CD8-positive, alpha-beta memory T cell (primary cell): ENCODE results near the gene SERPINH1. TPM values are rescaled to one million over a fixed set of nuclear protein-coding genes. Genes with fewer than 3 reads are reported as not detected.

Source experiments
- CTCF ChIA-PET: fragments of 350-600 bp; sonication (Branson Sonifier 250); formaldehyde crosslinking; loops from one replicate; lab custom pipeline; 2021; ENCODE audit warnings: antibody characterized with exemption; lab: Charles Lee
- POLR2A ChIA-PET: fragments of 350-600 bp; sonication (Branson Sonifier 250); formaldehyde crosslinking; loops from one replicate; lab custom pipeline; 2021; ENCODE audit warnings: antibody characterized with exemption; lab: Charles Lee
- DNase-seq, 5 donors: peaks; one replicate each; pipeline versions ENCODE4 v3.0.0 to v3.0.0-alpha.2; 2020 to 2022; ENCODE audit warnings: mixed read lengths in 1 of 5
- H3K27ac ChIP-seq: one replicate; pipeline ENCODE4 v1.7.0; 2013; ENCODE audit warnings: low read depth, mild to moderate bottlenecking, low read length, moderate library complexity
- H3K27me3 ChIP-seq: 2 replicates; pipeline ENCODE4 v1.7.0; 2013; ENCODE audit warnings: low read length, mild to moderate bottlenecking; ENCODE audit not compliant: insufficient read depth, poor library complexity, severe bottlenecking
- H3K36me3 ChIP-seq: 2 replicates; pipeline ENCODE4 v1.7.0; 2013; ENCODE audit warnings: mild to moderate bottlenecking, low read length, moderate library complexity; ENCODE audit not compliant: insufficient read depth
- H3K4me1 ChIP-seq: 2 replicates; pipeline ENCODE4 v1.7.0; 2013; ENCODE audit warnings: mild to moderate bottlenecking, low read length, moderate library complexity; ENCODE audit not compliant: insufficient read depth
- H3K4me3 ChIP-seq: 2 replicates; pipeline ENCODE4 v1.7.0; 2013; ENCODE audit warnings: mild to moderate bottlenecking, low read length
- H3K9me3 ChIP-seq: 2 replicates; pipeline ENCODE4 v1.7.0; 2013; ENCODE audit warnings: mild to moderate bottlenecking, low read length
- H3K27ac Mint-ChIP-seq, 8 donors: one replicate each; pipeline ENCODE4 v1.8.0; 2020 to 2021; ENCODE audit warnings: mixed read lengths in 8 of 8, mild to moderate bottlenecking in 6 of 8, inconsistent platforms in 3 of 8, moderate library complexity in 3 of 8
- H3K27me3 Mint-ChIP-seq, 2 donors: one replicate each; pipeline ENCODE4 v1.8.0; 2020 to 2021; ENCODE audit warnings: mixed read lengths in 2 of 2, mild to moderate bottlenecking in 1 of 2, moderate library complexity in 1 of 2
- H3K36me3 Mint-ChIP-seq, 3 donors: one replicate each; pipeline ENCODE4 v1.8.0; 2020 to 2021; ENCODE audit warnings: mixed read lengths in 3 of 3, inconsistent platforms in 1 of 3, mild to moderate bottlenecking in 1 of 3
- H3K4me1 Mint-ChIP-seq, 3 donors: one replicate each; pipeline ENCODE4 v1.8.0; 2020 to 2021; ENCODE audit warnings: mixed read lengths in 3 of 3, inconsistent platforms in 1 of 3, mild to moderate bottlenecking in 1 of 3
- H3K4me3 Mint-ChIP-seq, 7 donors: one replicate each; pipeline ENCODE4 v1.8.0; 2020 to 2021; ENCODE audit warnings: mixed read lengths in 7 of 7, mild to moderate bottlenecking in 6 of 7, moderate library complexity in 4 of 7, inconsistent platforms in 2 of 7
- H3K9me3 Mint-ChIP-seq, 5 donors: one replicate each; pipeline ENCODE4 v1.8.0; 2020 to 2022; ENCODE audit warnings: mixed read lengths in 5 of 5, mild to moderate bottlenecking in 3 of 5, moderate library complexity in 2 of 5, inconsistent platforms in 1 of 5
- polyA plus RNA-seq: library from polyadenylated mRNA; unstranded; fragments of 300-500 nt; fragmentation: Illumina TruSeq; gene quantifications from one replicate; pipeline ENCODE4 v1.2.3, GENCODE V29; 2021
- total RNA-seq, 2 experiments: library from RNA; stranded (reverse); gene quantifications; one replicate each; pipeline ENCODE4 v1.2.3, GENCODE V29; 2021

SERPINH1 gene
- total and polyA plus RNA-seq, 3 experiments from 2014 or later, result 8.4 to 21.1 (median 20.7) TPM

DNA sequence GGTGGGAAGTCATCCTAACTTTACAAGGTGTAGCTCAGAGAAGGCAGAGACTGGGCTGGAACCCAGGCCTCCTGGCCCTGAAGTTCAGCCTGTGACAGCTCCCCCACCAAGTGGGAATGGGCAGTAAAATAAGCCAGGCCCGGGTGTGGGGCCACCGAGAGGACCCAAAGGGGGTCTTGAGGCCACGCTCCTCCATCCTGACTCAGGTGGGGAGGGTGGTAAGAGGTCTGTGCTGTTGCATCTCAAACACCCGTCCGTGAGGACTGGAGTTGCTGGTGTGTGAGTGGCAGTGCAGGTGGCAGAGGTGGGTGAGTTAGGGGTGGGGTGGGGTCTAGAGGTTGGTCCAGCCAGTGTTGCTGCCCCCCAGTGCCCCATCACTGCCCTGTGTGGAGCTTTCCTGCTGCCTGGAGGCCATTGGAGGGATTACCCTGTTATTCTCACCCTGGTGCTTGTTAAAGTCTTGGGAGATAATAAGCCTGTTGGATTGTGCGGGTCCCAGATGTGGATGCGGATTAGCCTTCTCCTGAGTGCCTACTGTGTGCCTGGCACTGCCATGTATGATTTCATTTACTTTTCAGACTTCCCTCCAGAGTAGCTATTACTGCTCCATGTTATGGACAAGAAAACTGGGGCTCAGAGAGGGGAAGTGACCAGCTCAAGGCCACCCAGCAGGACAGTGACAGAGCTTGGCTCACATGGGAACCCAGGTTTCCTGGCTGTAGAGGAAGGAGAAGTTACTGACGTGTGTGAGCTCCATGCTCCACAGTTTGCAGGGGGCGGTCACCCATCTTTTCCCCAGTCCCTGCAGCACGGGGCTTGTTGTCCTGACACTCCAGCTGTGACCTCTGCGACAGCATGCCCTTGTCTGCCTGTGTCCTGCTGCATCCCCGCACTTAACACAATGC is 12.9 kb downstream of the SERPINH1 start:
- H3K4me1 ChIP-seq, result no peaks in the 10 kb centered on the region
- H3K4me3 ChIP-seq, result no peak overlapping the region
- peaks cover 4% of the 10 kb centered on the region for H3K36me3 ChIP-seq
- DNase-seq, result no peak
- ChIA-PET POLR2A (interaction anchor here (1.0 kb wide), 1 partner anchor 189 kb away, joined by 3 read pairs; no protein-coding TSS in a partner anchor), CTCF (interaction anchor here (1.0 to 5.4 kb wide), 6 partner anchors 9 to 130 kb away, joined by 3 to 44 read pairs (median 3); no protein-coding TSS in a partner anchor)
- no peak overlapping the region for H3K27ac ChIP-seq
- H3K9me3 ChIP-seq, result no peaks in the 10 kb centered on the region
- H3K27ac Mint-ChIP-seq, result no peak overlapping the region
- peaks cover 0 to 4% of the 10 kb centered on the region in 2 donors for H3K27me3 Mint-ChIP-seq
- H3K4me3 Mint-ChIP-seq, result no peak overlapping the region
- H3K36me3 Mint-ChIP-seq, result peaks cover 0 to 40% (median 6%) of the 10 kb centered on the region in 3 donors
- H3K9me3 Mint-ChIP-seq, result no peaks in the 10 kb centered on the region
- peaks cover 0 to 4% (median 3%) of the 10 kb centered on the region in 3 donors for H3K4me1 Mint-ChIP-seq
- no peaks in the 10 kb centered on the region for H3K27me3 ChIP-seq

DNA sequence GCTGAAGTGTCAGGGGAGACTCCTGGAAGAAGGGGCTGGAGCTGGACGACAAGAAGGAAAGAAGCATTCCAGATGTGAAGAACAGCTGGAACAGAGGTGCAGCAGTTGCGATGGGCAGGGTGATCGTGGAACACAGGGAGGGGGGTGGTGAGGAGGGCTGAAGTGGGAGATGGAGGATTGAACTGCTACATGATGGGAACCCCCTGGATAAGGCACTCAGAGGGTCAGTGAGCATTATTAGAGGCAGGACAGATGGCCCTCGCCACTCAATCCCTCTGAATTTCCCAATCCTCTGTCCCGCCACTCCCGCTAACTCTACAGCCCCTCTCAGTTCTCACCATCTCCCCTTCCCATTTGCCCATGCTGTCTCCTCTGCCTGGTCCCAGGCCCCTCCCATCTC is 14.0 kb downstream of the SERPINH1 start:
- H3K27me3 Mint-ChIP-seq, result peaks cover 0 to 4% of the 10 kb centered on the region in 2 donors
- Histone ChIP-seq H3K27me3 (no peaks in the 10 kb centered on the region), H3K9me3 (no peaks in the 10 kb centered on the region), H3K36me3 (no peaks in the 10 kb centered on the region), H3K4me1 (no peaks in the 10 kb centered on the region), H3K4me3 (no peak overlapping the region), H3K27ac (no peak overlapping the region)
- H3K36me3 Mint-ChIP-seq, result peaks cover 0 to 29% (median 1%) of the 10 kb centered on the region in 3 donors
- DNase-seq, result no peak
- no peaks in the 10 kb centered on the region for H3K9me3 Mint-ChIP-seq
- H3K4me1 Mint-ChIP-seq, result peaks cover 0 to 3% (median 3%) of the 10 kb centered on the region in 3 donors
- ChIA-PET POLR2A (no interaction called here), CTCF (interaction anchor here (0.7 to 5.4 kb wide), 6 partner anchors 10 to 131 kb away, joined by 3 to 44 read pairs (median 5); no protein-coding TSS in a partner anchor)
- peak overlapping the region in 2 of 8 donors; percentile 37 to 78 for H3K27ac Mint-ChIP-seq
- H3K4me3 Mint-ChIP-seq, result no peak overlapping the region

DNA sequence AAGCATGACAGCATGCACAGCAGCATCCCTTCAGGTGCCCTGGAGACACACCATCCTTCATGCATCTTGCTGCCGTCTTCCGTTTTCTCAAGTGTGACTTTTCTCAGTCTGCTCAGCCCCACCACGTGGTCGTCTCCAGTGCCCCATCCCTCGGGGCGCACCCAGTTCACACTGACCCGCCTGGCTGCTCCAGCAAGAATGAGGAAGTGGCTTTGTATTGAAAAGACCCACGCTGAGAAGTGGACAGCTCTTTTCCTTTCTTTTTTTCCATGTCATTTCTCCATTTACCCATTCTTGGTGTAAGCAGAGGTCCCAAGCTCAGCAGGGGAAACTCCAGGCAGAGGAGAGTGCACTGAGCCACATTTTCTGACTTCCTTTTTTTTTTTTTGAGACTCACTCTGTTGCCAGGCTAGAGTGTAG is 14.5 kb downstream of the SERPINH1 start:
- H3K27ac Mint-ChIP-seq, result peak overlapping the region in 2 of 8 donors; percentile 37 to 40
- H3K4me3 ChIP-seq, result no peak overlapping the region
- no peaks in the 10 kb centered on the region for H3K9me3 Mint-ChIP-seq
- DNase-seq, result no peak
- POLR2A ChIA-PET, result no interaction called here
- H3K4me1 ChIP-seq, result no peaks in the 10 kb centered on the region
- H3K27me3 Mint-ChIP-seq, result peaks cover 0 to 4% of the 10 kb centered on the region in 2 donors
- H3K27me3 ChIP-seq, result no peaks in the 10 kb centered on the region
- peaks cover 0 to 3% (median 3%) of the 10 kb centered on the region in 3 donors for H3K4me1 Mint-ChIP-seq
- peak overlapping the region in 1 of 7 donors; percentile 30 for H3K4me3 Mint-ChIP-seq
- no peaks in the 10 kb centered on the region for H3K36me3 ChIP-seq
- H3K27ac ChIP-seq, result no peak overlapping the region
- peaks cover 0 to 24% (median 0%) of the 10 kb centered on the region in 3 donors for H3K36me3 Mint-ChIP-seq
- CTCF ChIA-PET, result interaction anchor here (0.7 to 5.4 kb wide), 6 partner anchors 10 to 132 kb away, joined by 3 to 44 read pairs (median 5); no protein-coding TSS in a partner anchor
- H3K9me3 ChIP-seq, result no peaks in the 10 kb centered on the region

DNA sequence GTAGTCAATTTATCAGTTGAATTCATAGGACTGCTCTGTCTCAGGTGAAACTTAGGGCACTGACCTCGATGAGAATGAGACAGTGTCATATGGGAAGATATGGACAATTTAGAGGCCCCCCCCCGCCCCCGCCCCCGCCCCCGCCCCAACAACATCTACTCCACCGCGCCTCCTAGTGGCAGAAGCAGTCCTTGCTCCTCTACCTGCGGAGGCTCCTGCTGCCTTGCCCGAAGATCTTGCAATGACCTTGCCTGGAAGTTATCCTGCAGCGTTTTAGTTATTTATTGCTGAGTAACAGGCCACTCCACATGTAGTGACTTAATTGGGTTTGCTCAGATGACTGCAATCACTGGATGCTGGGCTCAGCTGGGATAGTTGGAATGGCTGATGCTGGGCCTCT is 15.2 kb downstream of the SERPINH1 start:
- Mint-ChIP-seq H3K27ac (no peak overlapping the region), H3K27me3 (peaks cover 2 to 4% of the 10 kb centered on the region in 2 donors), H3K9me3 (no peaks in the 10 kb centered on the region), H3K4me3 (peak overlapping the region in 1 of 7 donors; percentile 23), H3K36me3 (peaks cover 0 to 17% (median 0%) of the 10 kb centered on the region in 3 donors), H3K4me1 (peaks cover 5 to 6% (median 5%) of the 10 kb centered on the region in 3 donors)
- ChIA-PET POLR2A (no interaction called here), CTCF (interaction anchor here (0.7 to 5.4 kb wide), 8 partner anchors 10 to 31 kb away, joined by 3 to 44 read pairs (median 4); no protein-coding TSS in a partner anchor)
- H3K4me3 ChIP-seq, result no peak overlapping the region
- no peaks in the 10 kb centered on the region for H3K9me3 ChIP-seq
- H3K4me1 ChIP-seq, result no peaks in the 10 kb centered on the region
- H3K27ac ChIP-seq, result no peak overlapping the region
- peak; percentile 29 to 72 (median 45) for DNase-seq
- no peaks in the 10 kb centered on the region for H3K27me3 ChIP-seq
- no peaks in the 10 kb centered on the region for H3K36me3 ChIP-seq

DNA sequence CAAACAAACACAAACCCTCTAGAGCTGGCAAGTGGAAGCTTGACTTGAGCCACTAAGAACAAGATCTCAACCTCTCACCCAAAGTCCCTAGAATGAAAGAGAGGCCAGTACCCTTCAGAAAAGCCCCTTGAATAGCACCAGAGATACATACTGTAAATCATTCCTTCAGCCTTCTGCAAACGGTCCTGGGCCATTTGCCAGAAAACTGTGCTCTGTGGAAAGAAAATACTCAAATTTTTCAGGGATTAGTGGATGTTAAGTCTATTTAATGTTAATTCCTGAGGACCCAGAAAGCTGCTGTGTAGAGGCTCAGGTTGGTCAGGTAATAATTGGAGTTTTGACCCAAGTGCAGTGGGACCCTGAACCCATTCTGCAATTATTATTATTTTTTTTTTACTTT is 16.9 kb downstream of the SERPINH1 start:
- Mint-ChIP-seq H3K27me3 (peaks cover 4 to 8% of the 10 kb centered on the region in 2 donors), H3K4me3 (no peak overlapping the region), H3K9me3 (no peaks in the 10 kb centered on the region), H3K27ac (no peak overlapping the region), H3K4me1 (peaks cover 13 to 18% (median 14%) of the 10 kb centered on the region in 3 donors), H3K36me3 (peaks cover 0 to 5% (median 0%) of the 10 kb centered on the region in 3 donors)
- ChIA-PET CTCF (no interaction called here), POLR2A (no interaction called here)
- H3K4me1 ChIP-seq, result peaks cover 8% of the 10 kb centered on the region
- no peak overlapping the region for H3K4me3 ChIP-seq
- H3K36me3 ChIP-seq, result no peaks in the 10 kb centered on the region
- H3K9me3 ChIP-seq, result no peaks in the 10 kb centered on the region
- H3K27ac ChIP-seq, result no peak overlapping the region
- no peaks in the 10 kb centered on the region for H3K27me3 ChIP-seq
- no peak for DNase-seq

DNA sequence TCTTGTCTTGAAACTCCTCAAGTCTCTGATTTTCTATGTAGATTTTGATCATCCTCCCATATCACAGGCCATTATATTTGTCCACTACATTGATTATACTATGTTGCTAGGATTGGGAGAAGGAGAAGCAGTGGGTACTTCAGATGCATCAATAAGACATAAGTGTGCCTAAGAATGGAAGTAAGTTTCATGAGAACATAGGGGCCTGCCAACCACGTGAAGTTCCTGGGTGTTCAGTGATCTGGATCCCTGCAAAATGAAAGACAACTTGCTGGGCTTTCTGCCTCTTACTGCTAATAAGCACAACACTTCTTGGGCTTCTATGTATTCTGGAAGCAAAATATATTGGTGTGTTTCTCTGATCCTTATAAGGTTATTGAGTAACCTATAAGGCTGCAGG is 17.8 kb downstream of the SERPINH1 start:
- Mint-ChIP-seq H3K36me3 (peaks cover 0 to 5% (median 0%) of the 10 kb centered on the region in 3 donors), H3K27me3 (peaks cover 4 to 8% of the 10 kb centered on the region in 2 donors), H3K27ac (no peak overlapping the region), H3K9me3 (no peaks in the 10 kb centered on the region), H3K4me3 (peak overlapping the region in 1 of 7 donors; percentile 48), H3K4me1 (peaks cover 13 to 22% (median 14%) of the 10 kb centered on the region in 3 donors)
- CTCF ChIA-PET, result no interaction called here
- H3K9me3 ChIP-seq, result no peaks in the 10 kb centered on the region
- H3K4me1 ChIP-seq, result peaks cover 8% of the 10 kb centered on the region
- DNase-seq, result no peak
- no peaks in the 10 kb centered on the region for H3K27me3 ChIP-seq
- H3K27ac ChIP-seq, result no peak overlapping the region
- H3K36me3 ChIP-seq, result no peaks in the 10 kb centered on the region
- no peak overlapping the region for H3K4me3 ChIP-seq
- POLR2A ChIA-PET, result no interaction called here

DNA sequence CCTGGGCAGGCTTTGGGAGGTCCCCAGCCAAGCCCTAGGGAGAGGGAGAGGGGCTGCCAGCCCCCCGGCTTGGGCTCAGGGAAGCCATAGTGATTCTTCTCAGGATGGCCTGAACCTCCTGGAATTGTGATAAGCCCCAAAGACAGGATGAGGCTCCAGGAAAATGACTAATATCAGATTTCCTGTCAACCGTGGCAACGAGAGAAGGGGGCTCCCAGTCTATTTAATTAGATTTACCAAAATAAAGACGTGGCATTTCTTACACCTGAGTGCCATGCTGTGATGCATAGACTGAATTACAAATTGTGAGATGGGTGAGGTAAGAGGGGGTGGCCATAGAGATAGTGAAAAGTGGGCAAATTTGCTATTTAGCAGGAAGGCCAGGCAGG is 20.4 kb downstream of the SERPINH1 start:
- Mint-ChIP-seq H3K27ac (peak overlapping the region; percentile 45 to 91 (median 84)), H3K27me3 (peaks cover 4 to 11% of the 10 kb centered on the region in 2 donors), H3K4me1 (peaks cover 11 to 19% (median 13%) of the 10 kb centered on the region in 3 donors), H3K36me3 (peaks cover 0 to 5% (median 0%) of the 10 kb centered on the region in 3 donors), H3K9me3 (no peaks in the 10 kb centered on the region), H3K4me3 (peak overlapping the region; percentile 79 to 90 (median 87))
- ChIA-PET CTCF (no interaction called here), POLR2A (interaction anchor here (0.6 kb wide), 1 partner anchor 9 kb away, joined by 4 read pairs; no protein-coding TSS in a partner anchor)
- no peak overlapping the region for H3K27ac ChIP-seq
- H3K4me3 ChIP-seq, result peak overlapping the region; percentile 83
- H3K27me3 ChIP-seq, result no peaks in the 10 kb centered on the region
- H3K4me1 ChIP-seq, result peaks cover 8% of the 10 kb centered on the region
- no peaks in the 10 kb centered on the region for H3K36me3 ChIP-seq
- DNase-seq, result no peak
- no peaks in the 10 kb centered on the region for H3K9me3 ChIP-seq
